Kidney capillary endothelial cell (primary cell): ENCODE measurements around the gene ABCD1.

Experiments used
- DNase-seq: peaks from one replicate; pipeline ENCODE4 v3.0.0-alpha.2; 2018; ENCODE audit warnings: low spot score

Gene ABCD1

DNA sequence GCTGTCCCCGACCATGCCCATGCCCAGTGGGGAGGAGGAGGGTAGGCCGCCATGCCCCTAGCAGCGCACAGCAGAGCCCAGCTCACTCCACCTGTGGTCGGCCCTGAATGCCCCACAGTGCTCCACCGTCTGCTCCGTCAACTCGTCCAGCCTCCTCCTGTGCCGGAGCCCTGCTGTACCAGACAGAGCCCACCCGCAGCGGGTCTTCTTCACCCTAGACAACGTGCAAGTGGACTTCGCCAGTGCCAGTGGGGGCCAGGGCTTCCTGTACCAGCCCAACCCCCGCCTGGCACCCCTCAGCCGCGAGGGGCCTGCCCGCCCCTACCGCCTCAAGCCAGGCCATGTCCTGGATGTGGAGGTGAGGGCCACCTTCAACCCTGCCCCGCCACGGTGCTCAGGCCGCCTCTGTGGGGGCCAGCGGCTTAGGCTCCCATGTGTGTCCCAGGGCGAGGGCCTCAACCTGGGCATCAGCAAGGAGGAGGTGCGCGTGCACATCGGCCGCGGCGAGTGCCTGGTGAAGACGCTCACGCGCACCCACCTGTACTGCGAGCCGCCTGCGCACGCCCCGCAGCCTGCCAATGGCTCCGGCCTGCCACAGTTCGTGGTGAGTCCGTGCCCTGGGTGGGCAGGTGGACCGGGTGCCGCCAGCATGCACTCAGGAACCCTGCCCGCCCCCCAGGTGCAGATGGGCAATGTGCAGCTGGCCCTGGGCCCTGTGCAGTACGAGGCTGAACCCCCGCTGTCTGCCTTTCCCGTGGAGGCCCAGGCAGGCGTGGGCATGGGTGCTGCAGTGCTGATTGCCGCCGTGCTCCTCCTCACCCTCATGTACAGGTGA, 49.3 kb downstream of the ABCD1 start:
- DNase-seq: no peak

- DNase-seq: no peak
Observed at GRCh38 chrX:153774576-153775292, 50.1 kb downstream of the ABCD1 start.

DNA sequence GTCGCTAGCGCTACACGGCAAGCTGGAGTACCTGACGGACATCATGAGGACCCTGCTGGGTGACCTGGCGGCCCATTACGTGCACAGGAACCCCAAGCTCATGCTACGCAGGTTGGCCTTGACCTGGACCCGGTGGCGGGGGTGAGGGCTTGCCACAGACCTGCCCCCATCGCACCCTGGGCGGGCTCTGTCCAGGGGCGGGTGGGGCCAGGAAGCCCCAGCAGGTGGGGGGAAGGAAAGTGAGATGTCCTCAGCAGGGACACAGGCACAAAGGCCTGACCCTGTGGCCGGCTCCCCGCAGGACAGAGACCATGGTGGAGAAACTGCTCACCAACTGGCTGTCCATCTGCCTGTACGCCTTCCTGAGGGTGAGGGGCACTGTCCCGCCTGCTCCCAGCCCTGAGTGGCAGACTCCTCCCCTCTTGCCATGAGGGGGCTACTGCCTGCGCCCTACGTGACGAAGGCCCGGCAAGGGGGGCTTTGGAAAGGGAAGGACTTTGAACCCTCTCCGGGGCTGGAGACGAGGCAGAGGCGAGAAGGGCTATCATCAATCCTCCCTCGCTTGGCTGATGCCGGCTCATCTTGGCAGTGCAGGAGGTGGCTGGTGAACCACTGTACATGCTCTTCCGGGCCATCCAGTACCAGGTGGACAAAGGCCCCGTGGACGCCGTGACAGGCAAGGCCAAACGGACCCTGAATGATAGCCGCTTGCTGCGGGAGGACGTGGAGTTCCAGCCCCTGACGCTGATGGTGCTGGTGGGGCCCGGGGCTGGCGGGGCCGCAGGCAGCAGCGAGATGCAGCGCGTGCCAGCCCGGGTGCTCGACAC, 50.9 kb downstream of the ABCD1 start:
- no peak for DNase-seq

- no peak for DNase-seq
Observed at GRCh38 chrX:153776120-153776599, 51.5 kb downstream of the ABCD1 start.

DNA sequence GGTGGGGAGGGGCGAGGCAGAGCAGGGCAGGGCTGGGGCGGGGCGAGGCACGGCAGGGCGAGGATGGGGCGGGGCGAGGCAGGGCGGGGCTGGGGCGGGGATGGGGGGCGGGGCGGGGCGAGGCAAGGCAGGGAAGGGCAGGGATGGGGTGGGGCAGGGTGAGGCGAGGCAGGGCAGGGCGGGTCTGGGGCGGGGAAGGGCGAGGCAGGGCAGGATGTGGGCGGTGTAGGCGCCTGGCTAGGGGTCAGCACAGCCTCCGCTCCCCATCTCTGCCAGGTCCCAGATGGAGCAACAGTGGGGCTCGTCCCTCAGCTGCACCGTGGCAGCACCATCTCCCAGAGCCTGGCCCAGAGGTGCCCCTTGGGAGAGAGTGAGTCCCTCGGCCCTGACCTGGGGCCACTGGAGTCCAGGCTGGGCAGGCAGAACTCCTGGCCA, 52.0 kb downstream of the ABCD1 start:
- no peak for DNase-seq

DNA sequence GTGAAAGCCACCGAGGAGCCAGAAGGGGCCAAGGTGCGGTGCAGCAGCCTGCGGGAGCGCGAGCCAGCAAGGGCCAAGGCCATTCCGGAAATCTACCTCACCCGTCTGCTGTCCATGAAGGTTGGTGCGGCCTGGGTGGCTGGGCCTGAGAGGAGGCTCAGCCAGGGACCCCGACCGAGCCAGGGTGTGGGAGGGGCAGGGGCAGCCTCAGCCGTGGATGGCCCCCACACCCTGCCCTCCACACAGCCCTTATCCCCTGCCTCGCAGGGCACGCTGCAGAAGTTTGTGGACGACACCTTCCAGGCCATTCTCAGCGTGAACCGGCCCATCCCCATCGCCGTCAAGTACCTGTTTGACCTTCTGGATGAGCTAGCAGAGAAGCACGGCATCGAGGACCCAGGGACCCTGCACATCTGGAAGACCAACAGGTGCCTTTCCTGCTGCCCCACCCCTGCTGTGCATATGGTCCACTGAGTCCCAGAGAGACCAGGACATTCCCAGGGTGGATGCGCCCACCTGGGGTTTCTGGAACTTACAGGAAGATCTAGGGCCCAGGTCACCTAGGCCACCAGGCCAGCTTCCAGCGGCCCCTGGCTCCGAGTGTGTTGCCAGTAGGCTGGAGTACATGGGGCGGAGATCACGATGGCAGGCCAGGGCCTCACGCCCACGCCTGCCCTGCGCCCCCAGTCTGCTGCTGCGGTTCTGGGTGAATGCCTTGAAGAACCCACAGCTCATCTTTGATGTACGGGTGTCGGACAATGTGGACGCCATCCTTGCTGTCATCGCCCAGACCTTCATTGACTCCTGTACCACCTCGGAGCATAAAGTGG, 52.8 kb downstream of the ABCD1 start:
- DNase-seq: no peak

DNA sequence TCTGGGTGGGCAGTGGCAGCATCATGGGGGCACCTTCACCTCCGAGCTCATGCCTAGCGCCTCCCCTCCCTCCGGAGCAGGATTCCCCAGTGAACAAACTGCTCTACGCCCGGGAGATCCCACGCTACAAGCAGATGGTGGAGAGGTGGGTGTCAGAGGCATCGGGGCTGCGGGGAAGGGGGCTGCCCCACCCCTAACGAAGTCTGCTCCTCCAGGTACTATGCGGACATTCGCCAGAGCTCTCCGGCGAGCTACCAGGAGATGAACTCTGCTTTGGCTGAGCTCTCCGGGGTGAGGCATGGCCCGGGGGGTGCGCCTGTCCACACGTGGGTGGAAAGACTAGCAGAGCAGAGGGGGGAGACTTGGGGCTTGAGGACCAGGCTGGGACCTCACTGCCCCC, 53.5 kb downstream of the ABCD1 start:
- DNase-seq: no peak

GRCh38 chrX:153778684-153779101, 54.0 kb downstream of the ABCD1 start:
- no peak for DNase-seq

DNA sequence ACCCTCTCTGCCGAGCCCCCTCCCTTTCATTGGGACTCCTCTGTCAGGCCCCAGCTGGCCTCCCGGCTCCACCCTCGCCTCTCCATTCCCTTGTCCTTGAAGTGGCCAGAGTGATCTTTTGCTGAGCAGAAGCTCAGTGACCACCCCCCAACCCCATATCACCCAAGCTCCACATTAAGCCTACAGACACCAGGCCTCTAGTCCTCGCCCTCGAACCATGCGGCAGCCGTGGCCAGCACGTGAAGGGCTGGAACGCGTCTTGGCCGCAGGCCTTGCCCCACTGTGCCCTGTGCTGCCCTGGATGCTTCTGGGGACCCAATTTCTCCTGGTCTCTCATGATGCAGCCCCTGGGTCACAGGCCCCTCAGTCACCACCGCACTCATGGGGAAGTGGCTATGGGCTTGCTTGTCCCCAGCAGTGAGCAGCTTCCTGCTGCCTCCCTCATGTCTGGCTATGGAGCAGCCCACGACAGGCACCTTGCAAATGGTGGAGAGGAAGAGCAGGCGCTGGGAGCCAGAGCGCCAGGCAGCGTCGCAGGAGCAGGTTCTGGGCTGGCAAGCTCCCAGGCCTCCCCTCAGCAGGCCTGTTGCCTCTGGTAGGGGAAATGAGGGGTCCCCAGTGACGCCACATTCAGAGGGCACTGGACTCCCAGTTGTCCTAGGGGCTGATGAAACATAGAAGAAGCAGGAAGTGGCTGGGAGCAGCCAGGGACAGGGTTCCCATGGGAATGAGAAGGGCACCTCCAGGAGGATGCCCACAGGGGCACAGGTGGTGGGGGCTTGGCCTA, 55.4 kb downstream of the ABCD1 start:
- no peak for DNase-seq

- DNase-seq: no peak
Observed at GRCh38 chrX:153780678-153781427, 56.2 kb downstream of the ABCD1 start, which contains the start of gene SRPK3. Gene SRPK3 (plus strand): TSS chrX:153781041. CDS start chrX:153781087, 46 bp downstream.

GRCh38 chrX:153781428-153782047, 56.9 kb downstream of the ABCD1 start:
- DNase-seq: no peak

DNA sequence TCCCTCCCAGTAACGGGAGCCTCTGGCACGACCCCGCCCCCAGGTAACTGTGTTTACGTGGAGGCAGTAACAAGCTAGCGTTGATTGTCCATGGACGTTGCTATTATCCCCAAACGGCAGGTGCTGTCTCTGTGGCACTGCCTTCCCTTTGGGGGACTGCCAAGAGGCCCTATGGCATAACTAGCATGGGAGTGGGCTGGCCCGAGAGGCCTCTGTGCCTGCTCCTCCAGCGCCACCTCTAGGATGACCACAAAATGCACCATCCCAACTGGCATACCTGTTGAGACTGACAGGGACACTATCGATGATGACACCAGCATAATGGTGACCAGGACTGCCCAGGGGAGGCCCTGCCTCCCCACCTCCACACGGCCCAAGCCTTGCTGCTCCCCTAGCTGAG, 57.7 kb downstream of the ABCD1 start:
- no peak for DNase-seq

- no peak for DNase-seq
Observed at GRCh38 chrX:153782871-153783270, 58.2 kb downstream of the ABCD1 start.

GRCh38 chrX:153783378-153784013, 58.8 kb downstream of the ABCD1 start:
- no peak for DNase-seq

DNA sequence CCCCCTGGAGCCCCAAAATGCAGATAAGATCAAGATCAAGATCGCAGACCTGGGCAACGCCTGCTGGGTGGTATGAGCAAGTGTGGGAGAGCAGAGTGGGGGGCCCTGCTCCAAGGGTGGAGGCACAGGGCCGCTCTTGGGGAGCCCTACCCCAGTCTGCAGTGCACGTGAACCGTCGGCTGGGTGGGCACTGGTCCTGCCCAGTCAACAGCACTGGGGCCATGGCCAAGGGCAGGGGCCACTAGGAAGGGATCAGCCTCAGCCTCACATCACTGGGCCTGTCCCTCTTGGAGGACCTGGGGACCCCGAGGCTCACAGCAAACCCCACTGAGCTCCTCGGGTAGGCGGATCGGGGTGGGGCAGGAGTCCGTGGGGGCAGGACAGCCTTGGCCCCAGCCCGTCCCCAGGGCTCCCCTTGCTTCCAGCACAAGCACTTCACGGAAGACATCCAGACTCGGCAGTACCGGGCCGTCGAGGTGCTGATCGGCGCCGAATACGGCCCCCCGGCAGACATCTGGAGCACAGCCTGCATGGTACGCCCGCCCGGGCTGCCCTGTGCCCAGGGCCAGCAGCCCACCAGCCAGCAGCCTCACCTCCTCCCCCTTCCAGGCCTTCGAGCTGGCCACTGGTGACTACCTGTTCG, 59.8 kb downstream of the ABCD1 start:
- DNase-seq: no peak

DNA sequence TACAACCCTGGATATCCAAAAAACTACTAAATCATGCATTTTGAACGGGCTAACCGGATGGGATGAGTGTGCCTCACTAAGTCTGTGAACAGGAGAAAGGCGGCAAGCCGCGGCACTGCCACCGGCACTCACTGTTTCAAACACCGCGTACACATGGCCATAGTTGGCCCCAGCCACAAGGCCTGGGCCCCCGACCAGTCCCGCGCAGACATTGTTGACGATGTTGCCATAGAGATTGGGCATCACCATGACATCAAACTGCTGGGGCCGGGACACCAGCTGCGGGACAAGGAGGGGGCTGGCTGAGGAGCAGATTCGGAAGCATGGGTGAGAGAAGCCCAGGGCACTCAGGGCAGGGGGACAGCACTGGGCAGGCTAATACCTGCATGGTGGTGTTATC, 62.0 kb downstream of the ABCD1 start:
- no peak for DNase-seq

- DNase-seq: no peak
Observed at GRCh38 chrX:153789654-153790053, 65.0 kb downstream of the ABCD1 start.

DNA sequence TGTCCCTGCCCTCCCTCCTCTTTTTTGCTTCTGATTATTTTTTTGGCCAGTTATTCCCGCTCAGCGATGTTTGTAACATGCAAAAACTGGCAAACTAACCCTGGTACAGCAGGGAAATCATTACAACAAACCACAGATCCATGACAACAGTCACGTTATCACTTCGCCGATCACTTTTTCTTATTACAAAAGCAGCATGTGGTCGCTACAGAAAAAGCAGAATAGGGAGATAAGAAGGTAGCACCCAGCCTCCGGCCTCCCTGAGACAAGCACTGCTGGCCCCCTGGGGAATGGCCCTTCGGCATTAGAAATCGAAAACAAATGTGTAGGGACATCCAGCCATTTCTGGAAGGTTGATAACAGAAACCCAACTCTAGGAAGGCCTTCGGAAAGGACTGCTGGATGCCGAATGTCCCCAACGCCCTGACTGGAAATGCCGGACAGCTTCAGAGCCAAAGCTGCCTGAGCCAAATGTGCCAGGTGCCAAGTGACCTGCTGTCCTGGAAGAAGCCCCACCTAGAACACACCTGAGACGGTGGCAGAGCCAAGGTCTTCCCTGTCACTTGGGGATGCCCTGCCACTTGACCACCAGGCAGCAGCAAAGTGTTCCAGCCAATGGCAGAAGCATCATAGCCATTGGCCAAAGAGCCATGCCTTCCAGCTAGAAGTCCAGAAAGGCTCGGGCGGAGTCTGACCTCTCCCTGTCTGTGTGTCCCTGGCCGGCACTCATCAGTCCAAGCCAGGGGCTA, 66.6 kb downstream of the ABCD1 start:
- no peak for DNase-seq
